SU-DHL-6 (cell line): ENCODE data around the gene NUP210.

Experiments
- H2AFZ ChIP-seq: fragments of 200-600 bp; sonication (generic); 2 replicates; pipeline ENCODE4 v1.6.1; 2014; ENCODE audit warnings: low read depth, mild to moderate bottlenecking, moderate library complexity, mixed read lengths, antibody characterized with exemption, low read length; ENCODE audit not compliant: severe bottlenecking
- H3F3A ChIP-seq: fragments of 200-600 bp; shearing (Covaris generic); 2 replicates; pipeline ENCODE4 v1.6.0; 2016; ENCODE audit warnings: antibody characterized with exemption, mild to moderate bottlenecking; ENCODE audit not compliant: insufficient read depth
- H3K27ac ChIP-seq: fragments of 200-600 bp; sonication (generic); 2 replicates; pipeline ENCODE4 v1.5.1; 2016; ENCODE audit warnings: low read depth, mild to moderate bottlenecking, low read length, moderate library complexity, mixed read lengths
- H3K27me3 ChIP-seq: fragments of 200-600 bp; sonication (generic), shearing (Covaris generic); 2 replicates; pipeline ENCODE4 v1.6.0; 2014; ENCODE audit warnings: mild to moderate bottlenecking, low read length
- H3K36me3 ChIP-seq: fragments of 200-600 bp; sonication (generic); 2 replicates; pipeline ENCODE4 v1.6.1; 2014; ENCODE audit warnings: mild to moderate bottlenecking, low read length, mixed read lengths
- H3K4me2 ChIP-seq: fragments of 300-600, 200-600 bp; shearing (Covaris generic), sonication (generic); 2 replicates; pipeline ENCODE4 v1.6.0; 2014; ENCODE audit warnings: low read length, low read depth, mild to moderate bottlenecking; ENCODE audit not compliant: poor library complexity, severe bottlenecking
- H3K4me3 ChIP-seq: fragments of 200-600 bp; sonication (generic); 2 replicates; pipeline ENCODE4 v1.5.1; 2014; ENCODE audit warnings: antibody characterized with exemption, low read length, mild to moderate bottlenecking, mixed read lengths; ENCODE audit not compliant: insufficient read depth, poor library complexity, severe bottlenecking
- H3K79me2 ChIP-seq: fragments of 200-600 bp; sonication (generic); 2 replicates; pipeline ENCODE4 v1.6.1; 2014; ENCODE audit warnings: mild to moderate bottlenecking, low read length, moderate library complexity; ENCODE audit not compliant: insufficient read depth
- H3K9ac ChIP-seq: fragments of 200-600 bp; sonication (generic); 2 replicates; pipeline ENCODE4 v1.7.0; 2014; ENCODE audit warnings: mild to moderate bottlenecking, low read length
- H3K9me2 ChIP-seq: fragments of 200-600 bp; sonication (generic); replicated peaks from 2 replicates; pipeline ENCODE4 v1.6.1; 2014; ENCODE audit warnings: low read length; ENCODE audit not compliant: insufficient read depth
- H3K9me3 ChIP-seq: fragments of 200-600 bp; sonication (generic); 2 replicates; pipeline ENCODE4 v1.6.1; 2014; ENCODE audit warnings: low read length, mixed read lengths; ENCODE audit not compliant: insufficient read depth
- H4K20me1 ChIP-seq: fragments of 200-600 bp; sonication (generic); 2 replicates; pipeline ENCODE4 v1.6.1; 2014; ENCODE audit warnings: low read depth, mild to moderate bottlenecking, antibody characterized with exemption, low read length, moderate library complexity, mixed read lengths
- EZH2phosphoT487 ChIP-seq: fragments of 200-600 bp; sonication (generic), shearing (Covaris generic); conservative IDR thresholded peaks from 2 replicates; pipeline ENCODE4 v1.6.1; 2018; ENCODE audit warnings: mild to moderate bottlenecking, antibody characterized with exemption, low read length, moderate library complexity, mixed read lengths
- TF ChIP-seq, protein P1 (sequence below): fragments of 200-600 bp; sonication (generic); IDR thresholded peaks from one replicate; pipeline ENCODE4 v1.5.1; 2017; ENCODE audit warnings: antibody characterized with exemption, mild to moderate bottlenecking, low read length, moderate library complexity; ENCODE audit not compliant: insufficient read depth, poor library complexity, severe bottlenecking

The NUP210 gene

DNA sequence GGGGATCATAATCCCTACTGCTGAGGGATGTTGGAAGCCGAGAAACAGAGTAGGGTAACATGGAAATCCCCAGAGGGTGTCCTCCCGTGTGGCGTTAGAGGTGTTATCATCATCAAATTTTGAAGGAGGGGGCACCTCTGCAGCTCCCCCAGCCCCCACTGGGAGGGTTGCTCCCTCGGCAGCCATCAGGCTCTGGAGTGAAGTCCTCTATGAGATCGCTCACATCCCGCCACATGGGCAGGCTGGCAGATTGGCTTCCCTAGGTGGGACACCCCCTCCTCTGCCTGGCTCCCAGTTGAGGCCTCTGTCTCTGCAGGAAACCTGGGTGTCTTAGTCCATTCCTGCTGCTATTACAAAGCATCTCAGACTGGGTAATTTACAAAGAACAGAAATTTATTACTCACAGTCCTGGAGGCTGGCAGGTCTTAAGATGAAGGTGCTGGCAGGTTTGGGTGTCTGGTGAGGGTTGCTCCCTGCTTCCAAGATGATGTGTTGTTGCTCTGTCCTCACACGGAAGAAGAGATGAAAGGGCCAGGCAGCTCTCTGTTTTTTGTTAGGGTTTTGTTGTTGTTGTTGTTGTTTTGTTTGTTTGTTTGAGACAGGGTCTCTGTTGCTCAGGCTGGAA lies 120.5 kb downstream of the NUP210 start:
- Histone ChIP-seq H3K4me3 (no peak overlapping the region), H3K27ac (no peak overlapping the region), H3K27me3 (no peaks in the 10 kb centered on the region), H4K20me1 (no peaks in the 10 kb centered on the region), H3K79me2 (no peaks in the 10 kb centered on the region), H3K4me2 (no peak overlapping the region), H3K9me3 (no peaks in the 10 kb centered on the region), H2AFZ (no peak overlapping the region), H3F3A (no peaks in the 10 kb centered on the region), H3K36me3 (no peaks in the 10 kb centered on the region), H3K9ac (no peak overlapping the region), H3K9me2 (no peaks in the 10 kb centered on the region)
- TF ChIP-seq, protein P1, sequence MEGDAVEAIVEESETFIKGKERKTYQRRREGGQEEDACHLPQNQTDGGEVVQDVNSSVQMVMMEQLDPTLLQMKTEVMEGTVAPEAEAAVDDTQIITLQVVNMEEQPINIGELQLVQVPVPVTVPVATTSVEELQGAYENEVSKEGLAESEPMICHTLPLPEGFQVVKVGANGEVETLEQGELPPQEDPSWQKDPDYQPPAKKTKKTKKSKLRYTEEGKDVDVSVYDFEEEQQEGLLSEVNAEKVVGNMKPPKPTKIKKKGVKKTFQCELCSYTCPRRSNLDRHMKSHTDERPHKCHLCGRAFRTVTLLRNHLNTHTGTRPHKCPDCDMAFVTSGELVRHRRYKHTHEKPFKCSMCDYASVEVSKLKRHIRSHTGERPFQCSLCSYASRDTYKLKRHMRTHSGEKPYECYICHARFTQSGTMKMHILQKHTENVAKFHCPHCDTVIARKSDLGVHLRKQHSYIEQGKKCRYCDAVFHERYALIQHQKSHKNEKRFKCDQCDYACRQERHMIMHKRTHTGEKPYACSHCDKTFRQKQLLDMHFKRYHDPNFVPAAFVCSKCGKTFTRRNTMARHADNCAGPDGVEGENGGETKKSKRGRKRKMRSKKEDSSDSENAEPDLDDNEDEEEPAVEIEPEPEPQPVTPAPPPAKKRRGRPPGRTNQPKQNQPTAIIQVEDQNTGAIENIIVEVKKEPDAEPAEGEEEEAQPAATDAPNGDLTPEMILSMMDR: no peak
- no peak for TF ChIP-seq EZH2phosphoT487

DNA sequence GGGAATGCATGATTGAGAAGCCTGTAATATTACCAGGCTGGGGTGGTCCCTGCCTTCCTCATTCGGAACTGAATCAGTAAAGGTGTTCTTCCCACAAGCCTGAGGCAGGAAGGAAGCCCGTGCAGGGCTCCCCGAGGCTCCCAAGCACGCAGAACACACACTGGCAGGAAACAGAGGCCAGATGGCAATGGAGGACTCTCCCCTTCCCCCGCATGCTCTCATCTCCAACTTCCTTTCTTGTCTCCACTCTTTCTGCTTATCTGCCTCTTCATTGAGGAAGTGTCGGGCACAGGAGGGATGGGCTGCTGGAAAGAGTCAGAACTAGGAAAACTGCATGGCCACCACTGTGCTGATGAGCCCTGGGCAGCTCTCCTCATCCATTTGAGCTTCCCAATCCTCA lies 123.5 kb downstream of the NUP210 start:
- Histone ChIP-seq H3K9me2 (no peaks in the 10 kb centered on the region), H3K36me3 (no peaks in the 10 kb centered on the region), H3K4me3 (no peak overlapping the region), H2AFZ (no peak overlapping the region), H3K79me2 (no peaks in the 10 kb centered on the region), H3K27me3 (no peaks in the 10 kb centered on the region), H3F3A (no peaks in the 10 kb centered on the region), H3K9ac (no peak overlapping the region), H3K9me3 (no peaks in the 10 kb centered on the region), H4K20me1 (no peaks in the 10 kb centered on the region), H3K4me2 (no peak overlapping the region), H3K27ac (no peak overlapping the region)
- TF ChIP-seq EZH2phosphoT487: no peak
- TF ChIP-seq, protein P1: no peak

DNA sequence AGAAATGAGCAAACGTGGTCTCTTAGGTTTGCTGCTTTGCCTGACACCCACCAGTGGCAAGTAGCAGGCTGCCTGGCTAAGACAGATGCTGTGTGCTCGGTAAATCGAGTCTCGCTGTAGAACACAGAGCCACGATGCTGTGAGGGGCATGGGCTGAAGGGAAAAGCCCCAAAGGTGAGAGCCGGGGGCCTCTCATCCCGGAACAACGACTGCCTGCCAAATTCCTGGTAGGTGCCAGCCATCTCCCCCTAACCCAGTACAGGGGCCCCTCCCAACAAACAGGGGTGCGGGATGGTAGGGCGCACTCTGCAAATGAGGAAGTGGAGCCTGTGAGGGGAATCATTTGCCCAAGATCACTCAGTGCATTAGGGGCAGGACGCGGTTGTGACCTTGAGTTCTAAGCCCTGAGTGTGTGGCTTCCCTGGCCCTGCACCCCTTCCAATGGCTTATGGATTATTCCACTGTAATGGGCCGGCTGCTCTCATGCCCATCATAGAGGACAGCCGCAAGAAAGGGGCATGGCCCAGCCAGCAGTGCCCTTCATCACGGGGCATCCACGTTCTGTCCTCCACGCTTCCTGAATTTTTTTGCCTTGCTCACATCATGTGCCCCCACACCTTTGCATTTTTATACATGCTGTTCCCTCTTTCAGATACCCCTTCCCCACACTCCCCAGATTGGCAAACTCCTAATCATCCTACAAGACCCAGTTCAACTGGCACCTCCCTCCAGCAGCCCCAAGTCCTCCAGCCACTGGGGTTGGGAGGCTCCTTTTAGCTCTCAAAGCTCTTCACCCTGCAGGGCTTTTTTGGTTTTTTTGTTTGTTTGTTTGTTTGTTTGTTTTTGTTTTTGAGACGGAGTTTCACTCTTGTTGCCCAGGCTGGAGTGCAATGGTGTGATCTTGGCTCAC lies 125.4 kb downstream of the NUP210 start:
- no peaks in the 10 kb centered on the region for H4K20me1 ChIP-seq
- no peak overlapping the region for H2AFZ ChIP-seq
- H3K27ac ChIP-seq: no peak overlapping the region
- no peak overlapping the region for H3K4me3 ChIP-seq
- H3K79me2 ChIP-seq: no peaks in the 10 kb centered on the region
- TF ChIP-seq EZH2phosphoT487: no peak
- TF ChIP-seq, protein P1: no peak
- no peak overlapping the region for H3K4me2 ChIP-seq
- no peak overlapping the region for H3K9ac ChIP-seq
- no peaks in the 10 kb centered on the region for H3K9me3 ChIP-seq
- H3K36me3 ChIP-seq: no peaks in the 10 kb centered on the region
- H3K27me3 ChIP-seq: no peaks in the 10 kb centered on the region
- H3K9me2 ChIP-seq: no peaks in the 10 kb centered on the region
- H3F3A ChIP-seq: no peaks in the 10 kb centered on the region
